K562 (cell line): ENCODE results near the gene UBE2S. TPM values are rescaled to one million over a fixed set of nuclear protein-coding genes. Genes with fewer than 3 reads are reported as not detected.

Experiments used
- ATAC-seq: fragments of 200-7000 bp; cut with Tn5 transposase; 3 replicates; pipeline ENCODE4 v1.9.1; 2020; ENCODE audit warnings: moderate library complexity
- BruUV-seq: library from RNA; stranded (reverse); fragments of 400-500 nt; replicated peaks from 2 replicates; lab custom pipeline; 2021; lab: Mats Ljungman, UMichigan
- CTCF ChIA-PET: fragments of 300-600 bp; formaldehyde crosslinking; extraction: SDS; loops from one replicate; lab custom pipeline; 2021; ENCODE audit warnings: low intra/inter-chr PET ratio; lab: Yijun Ruan, JAX
- POLR2A ChIA-PET: fragments of 300-600, 350-650 bp; sonication (Branson Sonifier 250); formaldehyde crosslinking; extraction: SDS; loops from one replicate; lab custom pipeline; 2021; ENCODE audit warnings: antibody characterized with exemption, inconsistent platforms; lab: Yijun Ruan, JAX
- DNase-seq, 4 experiments: peaks; one replicate each; pipeline versions ENCODE4 v3.0.0 to v3.0.0-alpha.2; 2011 to 2018; ENCODE audit warnings: low spot score in 3 of 4, mixed read lengths in 3 of 4; ENCODE audit errors: extremely low read depth in 1 of 4
- FAIRE-seq: peaks from 2 replicates; lab custom pipeline; 2011; peaks lifted over from hg19 to GRCh38; lab: Jason Lieb, UNC
- H2AFZ ChIP-seq: 2 replicates; pipeline ENCODE4 v1.6.0; 2011; ENCODE audit warnings: low read depth, low read length, control low read depth, inconsistent platforms
- H3K27ac ChIP-seq: fragments of 200-600 bp; 3 replicates; pipeline ENCODE4 v1.8.0; 2011; ENCODE audit warnings: low read depth, mild to moderate bottlenecking, control low read depth, inconsistent platforms, low read length, moderate library complexity, mixed read lengths; ENCODE audit errors: extremely low read depth
- H3K27me3 ChIP-seq, 2 experiments: fragments of 300-600 bp in 1 of 2; 2 replicates in 1 of 2; 3 replicates in 1 of 2; pipeline versions ENCODE4 v1.6.0 to v1.8.0; 2011; ENCODE audit warnings: inconsistent platforms in 2 of 2, low read length in 2 of 2, mild to moderate bottlenecking in 1 of 2, mixed read lengths in 1 of 2, moderate library complexity in 1 of 2; ENCODE audit not compliant: control insufficient read depth in 2 of 2, insufficient read depth in 2 of 2
- H3K36me3 ChIP-seq: fragments of 300-600 bp; 3 replicates; pipeline ENCODE4 v1.8.0; 2011; ENCODE audit warnings: mild to moderate bottlenecking, low read length, inconsistent platforms; ENCODE audit not compliant: control insufficient read depth, insufficient read depth
- H3K4me1 ChIP-seq, 2 experiments: fragments of 200-600 bp in 1 of 2; replicated peaks in 1 of 2; 2 replicates in 1 of 2; 3 replicates in 1 of 2; pipeline versions ENCODE4 v1.5.1 to v1.8.0; 2011; ENCODE audit warnings: inconsistent platforms in 2 of 2, low read length in 2 of 2, mild to moderate bottlenecking in 1 of 2, mixed read lengths in 1 of 2, moderate library complexity in 1 of 2; ENCODE audit not compliant: control insufficient read depth in 2 of 2, insufficient read depth in 2 of 2
- H3K4me2 ChIP-seq: 2 replicates; pipeline ENCODE4 v1.6.1; 2011; ENCODE audit warnings: low read length, control low read depth, inconsistent platforms, mixed read lengths; ENCODE audit not compliant: insufficient read depth
- H3K4me3 ChIP-seq: fragments of 200-600 bp; sonication (generic), shearing (Covaris generic); 2 replicates; pipeline ENCODE4 v1.5.1; 2016; ENCODE audit warnings: control low read depth, inconsistent platforms
- H3K79me2 ChIP-seq: fragments of 200-600 bp; 3 replicates; pipeline ENCODE4 v1.8.0; 2011; ENCODE audit warnings: low read length, inconsistent platforms; ENCODE audit not compliant: control insufficient read depth, insufficient read depth
- H3K9ac ChIP-seq, 2 experiments: 2 replicates each; pipeline versions ENCODE4 v1.6.0 to v1.6.1; 2011; ENCODE audit warnings: low read depth in 2 of 2, low read length in 2 of 2, control low read depth in 1 of 2, inconsistent platforms in 1 of 2, mild to moderate bottlenecking in 1 of 2, mixed read lengths in 1 of 2; ENCODE audit not compliant: insufficient read depth in 1 of 2
- H3K9me1 ChIP-seq: one replicate; pipeline ENCODE4 v1.6.0; 2011; ENCODE audit warnings: inconsistent platforms, mild to moderate bottlenecking, low read length, moderate library complexity; ENCODE audit not compliant: control insufficient read depth, insufficient read depth
- H3K9me3 ChIP-seq: replicated peaks from 2 replicates; pipeline ENCODE4 v1.5.1; 2011; ENCODE audit warnings: low read depth, low read length, inconsistent platforms; ENCODE audit not compliant: control insufficient read depth, insufficient read depth
- H4K20me1 ChIP-seq: replicated peaks from 2 replicates; pipeline ENCODE4 v1.6.1; 2011; ENCODE audit warnings: low read length, inconsistent platforms, mixed read lengths; ENCODE audit not compliant: control insufficient read depth, insufficient read depth
- CBFA2T2 ChIP-seq: fragments of 450-650 bp; conservative IDR thresholded peaks from 2 replicates; pipeline ENCODE4 v1.6.1; 2017; ENCODE audit warnings: mild to moderate bottlenecking
- CBFA2T3 ChIP-seq: fragments of 450-650 bp; IDR thresholded peaks from 2 replicates; pipeline ENCODE4 v1.6.1; 2017
- CREB3L1 ChIP-seq: fragments of 450-650 bp; IDR thresholded peaks from 2 replicates; pipeline ENCODE4 v1.6.1; 2014; ENCODE audit warnings: low read depth, mild to moderate bottlenecking, moderate library complexity, borderline replicate concordance
- EP400 ChIP-seq: fragments of 450-650 bp; IDR thresholded peaks from 2 replicates; pipeline ENCODE4 v1.6.1; 2017; ENCODE audit warnings: antibody characterized with exemption, mild to moderate bottlenecking, moderate library complexity
- HNRNPH1 ChIP-seq: fragments of 200-400 bp; formaldehyde crosslinking; optimal IDR thresholded peaks from 2 replicates; pipeline ENCODE3; 2017; ENCODE audit warnings: low read depth, mild to moderate bottlenecking, low read length, moderate library complexity
- KDM1A ChIP-seq, 2 experiments: fragments of 450-650 bp; IDR thresholded peaks; 2 replicates each; pipeline ENCODE4 v1.6.1; 2016; ENCODE audit warnings: mild to moderate bottlenecking in 2 of 2
- KDM5B ChIP-seq: fragments of 200-600 bp; sonication (generic); IDR thresholded peaks from 2 replicates; pipeline ENCODE4 v1.6.1; 2012; ENCODE audit warnings: low read depth, mild to moderate bottlenecking, moderate library complexity, low read length, control low read depth, inconsistent platforms; ENCODE audit not compliant: insufficient replicate concordance
- RBM25 ChIP-seq: fragments of 200-400 bp; formaldehyde crosslinking; IDR thresholded peaks from 2 replicates; pipeline ENCODE4 v1.6.1; 2018; ENCODE audit warnings: low read length, low read depth, moderate library complexity; ENCODE audit not compliant: severe bottlenecking
- RCOR1 ChIP-seq, 2 experiments: IDR thresholded peaks; 2 replicates each; pipeline ENCODE4 v1.6.1; 2012; ENCODE audit warnings: low read depth in 2 of 2, low read length in 2 of 2, borderline replicate concordance in 1 of 2, improper control_type of control experiment in 1 of 2
- ZNF75A ChIP-seq: fragments of 450-650 bp; formaldehyde crosslinking; IDR thresholded peaks from 2 replicates; pipeline ENCODE4 v1.4.0; 2020; ENCODE audit warnings: mild to moderate bottlenecking
- WGBS: fragments of 100-300 bp; shearing (Covaris generic); methylation state at CpG from one replicate; pipeline ENCODE4 v1.1.6; 2016; ENCODE audit warnings: low coverage, mixed read lengths; ENCODE audit not compliant: insufficient coverage; ENCODE audit errors: missing lambda C conversion rate; 5-methylcytosine and 5-hydroxymethylcytosine counted together
- in situ Hi-C: fragments of 300-500 bp; cut with MboI; formaldehyde crosslinking; loops from 4 replicates; pipeline ENCODE4 v1.15.0; 2018; ENCODE audit warnings: inconsistent platforms, mixed read lengths
- intact Hi-C: fragments of 100-400 bp; cut with micrococcal nuclease; formaldehyde crosslinking; loops from 2 replicates; pipeline ENCODE4 v1.14.2; 2022
- polyA plus RNA-seq, 8 experiments: library from polyadenylated mRNA; depleted of rRNA in 4 of 8; stranded (reverse) in 5 of 8; unstranded in 3 of 8; fragments of >200 nt; fragmentation: Nextera tagmentation in 2 of 8; fragmentation: Illumina TruSeq in 1 of 8; extraction: Ambion mirVana in 2 of 8; extraction: Trizol in 1 of 8; gene quantifications; 2 replicates each; pipeline versions ENCODE4 v1.2.1 to v1.2.3, GENCODE V29; 2011 to 2014; ENCODE audit warnings: inconsistent platforms in 1 of 8, missing spikeins in 1 of 8
- total RNA-seq, 7 experiments: library from RNA; depleted of rRNA in 6 of 7; stranded (reverse); fragments of >200 nt in 6 of 7; fragmentation: Illumina TruSeq in 2 of 7; extraction: Trizol in 2 of 7; gene quantifications; 2 replicates each; pipeline versions ENCODE4 v1.2.1 to v1.2.3, GENCODE V29; 2011 to 2021; ENCODE audit warnings: low replicate concordance in 1 of 7
- TF ChIP-seq, protein P1 (sequence below): fragments of 250-450 bp; sonication (Bioruptor Pico); IDR thresholded peaks from 2 replicates; pipeline ENCODE4 v1.5.0; 2021; ENCODE audit warnings: mild to moderate bottlenecking, borderline replicate concordance
- TF ChIP-seq, protein P2 (sequence below), 2 experiments: IDR thresholded peaks; 2 replicates each; pipeline ENCODE4 v1.6.1; 2011; ENCODE audit warnings: borderline replicate concordance in 1 of 2, control low read depth in 1 of 2, low read depth in 1 of 2, low read length in 1 of 2, mild to moderate bottlenecking in 1 of 2, mixed read lengths in 1 of 2, moderate library complexity in 1 of 2; ENCODE audit not compliant: insufficient read depth in 1 of 2, insufficient read length in 1 of 2, poor library complexity in 1 of 2, severe bottlenecking in 1 of 2; ENCODE audit errors: extremely low read depth in 1 of 2

UBE2S gene
- total and polyA plus RNA-seq, 9 of the 15 experiments (the other 6 are each of a cell fraction or from before 2014, with no cell fraction given) = 1.5 to 1,305 (median 157) TPM

- in situ Hi-C loops (loop anchor here (25.0 kb wide), 1 partner anchor 782 kb away; the partner anchor contains the start of gene LILRB4), intact Hi-C loops (no loop called here)
- CTCF ChIA-PET = no interaction called here
- H3K4me2 ChIP-seq = peak overlapping the region; percentile 53; the same call in 1 of the 2 replicates
- 8% methylated on average over 17 of the region's 18 CpGs for WGBS
- ATAC-seq (no peak), FAIRE-seq (no peak), DNase-seq (peak; percentile 46 to 54 (median 52))
- no peak overlapping the region for H3K4me3 ChIP-seq
- no peaks in the 10 kb centered on the region for H3K79me2 ChIP-seq
- H3K9me1 ChIP-seq = no peaks in the 10 kb centered on the region
- peaks cover 21 to 65% of the 10 kb centered on the region in 2 experiments for H3K4me1 ChIP-seq
- H3K36me3 ChIP-seq = no peaks in the 10 kb centered on the region
- peaks cover 6% of the 10 kb centered on the region; the same call in 1 of the 2 replicates for H4K20me1 ChIP-seq
- POLR2A ChIA-PET = interaction anchor here (0.5 to 1.3 kb wide), 4 partner anchors 9 to 166 kb away, joined by 3 to 5 read pairs (median 4); partner anchors contain the start of gene KMT5C
- no TSS peak for BruUV-seq
- H3K9ac ChIP-seq = peak overlapping the region in 1 of 2 experiments; percentile 42; a peak in 1 of 4 replicates
- peaks cover 6 to 32% of the 10 kb centered on the region in 2 experiments for H3K27me3 ChIP-seq
- no peaks in the 10 kb centered on the region for H3K9me3 ChIP-seq
- H2AFZ ChIP-seq = no peak overlapping the region
- no peak overlapping the region for H3K27ac ChIP-seq
- TF ChIP-seq ZNF75A (CRISPR knock-in tag) (no peak), EP400 (no peak), KDM5B (no peak), CBFA2T2 (peak; percentile 80), KDM1A (IDR thresholded peaks at IDR 0.05) (peak in 1 of 2 experiments; percentile 53; a peak in 2 of 4 replicates), CREB3L1 (no peak), CBFA2T3 (peak; percentile 88), RBM25 (peak; percentile 29), HNRNPH1 (no peak), RCOR1 (IDR thresholded peaks at IDR 0.05; ENCODE audit: borderline replicate concordance in 1 of 2, low read depth in 2 of 2, low read length in 2 of 2) (no peak)
- TF ChIP-seq, protein P1, sequence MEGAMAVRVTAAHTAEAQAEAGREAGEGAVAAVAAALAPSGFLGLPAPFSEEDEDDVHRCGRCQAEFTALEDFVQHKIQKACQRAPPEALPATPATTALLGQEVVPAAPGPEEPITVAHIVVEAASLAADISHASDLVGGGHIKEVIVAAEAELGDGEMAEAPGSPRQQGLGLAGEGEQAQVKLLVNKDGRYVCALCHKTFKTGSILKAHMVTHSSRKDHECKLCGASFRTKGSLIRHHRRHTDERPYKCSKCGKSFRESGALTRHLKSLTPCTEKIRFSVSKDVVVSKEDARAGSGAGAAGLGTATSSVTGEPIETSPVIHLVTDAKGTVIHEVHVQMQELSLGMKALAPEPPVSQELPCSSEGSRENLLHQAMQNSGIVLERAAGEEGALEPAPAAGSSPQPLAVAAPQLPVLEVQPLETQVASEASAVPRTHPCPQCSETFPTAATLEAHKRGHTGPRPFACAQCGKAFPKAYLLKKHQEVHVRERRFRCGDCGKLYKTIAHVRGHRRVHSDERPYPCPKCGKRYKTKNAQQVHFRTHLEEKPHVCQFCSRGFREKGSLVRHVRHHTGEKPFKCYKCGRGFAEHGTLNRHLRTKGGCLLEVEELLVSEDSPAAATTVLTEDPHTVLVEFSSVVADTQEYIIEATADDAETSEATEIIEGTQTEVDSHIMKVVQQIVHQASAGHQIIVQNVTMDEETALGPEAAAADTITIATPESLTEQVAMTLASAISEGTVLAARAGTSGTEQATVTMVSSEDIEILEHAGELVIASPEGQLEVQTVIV (CRISPR knock-in tag) = no peak
- TF ChIP-seq, protein P2, sequence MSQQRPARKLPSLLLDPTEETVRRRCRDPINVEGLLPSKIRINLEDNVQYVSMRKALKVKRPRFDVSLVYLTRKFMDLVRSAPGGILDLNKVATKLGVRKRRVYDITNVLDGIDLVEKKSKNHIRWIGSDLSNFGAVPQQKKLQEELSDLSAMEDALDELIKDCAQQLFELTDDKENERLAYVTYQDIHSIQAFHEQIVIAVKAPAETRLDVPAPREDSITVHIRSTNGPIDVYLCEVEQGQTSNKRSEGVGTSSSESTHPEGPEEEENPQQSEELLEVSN (IDR thresholded peaks at IDR 0.05; ENCODE audit: borderline replicate concordance in 1 of 2, extremely low read depth in 1 of 2, insufficient read depth in 1 of 2, insufficient read length in 1 of 2, low read depth in 1 of 2, low read length in 1 of 2, poor library complexity in 1 of 2, severe bottlenecking in 1 of 2) = no peak
Observed at GRCh38 chr19:55443824-55444480, 36.4 kb upstream of the UBE2S start.
